HL-60 (cell line): ENCODE data around the gene AGER.

ENCODE experiments used
- GABPA ChIP-seq: IDR thresholded peaks from 2 replicates; pipeline ENCODE4 v1.6.1; 2012; ENCODE audit warnings: low read depth
- POLR2AphosphoS5 ChIP-seq: IDR thresholded peaks from 2 replicates; pipeline ENCODE4 v1.6.1; 2012; ENCODE audit warnings: low read depth
- SPI1 ChIP-seq: IDR thresholded peaks from 2 replicates; pipeline ENCODE4 v1.6.1; 2012; ENCODE audit warnings: low read depth, mild to moderate bottlenecking, borderline replicate concordance
- TF ChIP-seq, protein P1 (sequence below): IDR thresholded peaks from one replicate; pipeline ENCODE4 v1.5.1; 2011; ENCODE audit warnings: low read length, control low read depth, inconsistent platforms; ENCODE audit not compliant: insufficient read depth
- TF ChIP-seq, protein P2 (sequence below): IDR thresholded peaks from 2 replicates; pipeline ENCODE4 v1.6.1; 2012; ENCODE audit warnings: low read depth; ENCODE audit not compliant: insufficient replicate concordance

DNA sequence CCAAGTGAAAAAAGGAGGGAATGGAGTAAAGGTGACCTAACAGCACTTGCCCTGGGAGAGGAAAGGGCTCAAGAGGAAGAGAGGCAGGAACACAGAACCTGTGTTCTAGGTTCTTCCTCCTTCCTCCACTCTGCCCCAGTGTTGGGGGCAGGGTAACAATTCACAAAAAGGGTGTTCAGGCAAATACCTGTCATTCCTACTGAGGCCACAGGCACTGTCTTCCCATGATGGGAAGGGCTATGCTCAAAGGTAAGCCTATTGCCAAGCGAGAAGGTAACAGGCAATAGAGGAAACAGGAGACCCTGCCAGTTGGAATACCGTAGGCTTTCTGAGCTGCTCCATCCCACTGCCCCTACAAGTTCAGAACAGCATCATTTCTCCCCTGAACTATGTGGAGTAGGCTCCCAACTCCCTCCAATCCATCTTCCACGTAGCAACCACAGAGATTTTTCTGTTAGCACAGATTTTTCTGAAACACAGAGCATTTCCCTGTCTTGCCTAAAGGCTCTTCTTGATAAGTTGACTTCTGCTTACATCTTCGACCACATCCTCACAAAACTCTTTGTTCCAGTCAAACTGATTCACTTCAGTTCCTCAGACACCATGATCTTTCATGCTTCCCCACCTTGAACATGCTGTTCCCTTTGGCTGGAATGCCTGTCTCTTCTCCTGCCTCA lies 10.9 kb downstream of the AGER start:
- TF ChIP-seq, protein P1, sequence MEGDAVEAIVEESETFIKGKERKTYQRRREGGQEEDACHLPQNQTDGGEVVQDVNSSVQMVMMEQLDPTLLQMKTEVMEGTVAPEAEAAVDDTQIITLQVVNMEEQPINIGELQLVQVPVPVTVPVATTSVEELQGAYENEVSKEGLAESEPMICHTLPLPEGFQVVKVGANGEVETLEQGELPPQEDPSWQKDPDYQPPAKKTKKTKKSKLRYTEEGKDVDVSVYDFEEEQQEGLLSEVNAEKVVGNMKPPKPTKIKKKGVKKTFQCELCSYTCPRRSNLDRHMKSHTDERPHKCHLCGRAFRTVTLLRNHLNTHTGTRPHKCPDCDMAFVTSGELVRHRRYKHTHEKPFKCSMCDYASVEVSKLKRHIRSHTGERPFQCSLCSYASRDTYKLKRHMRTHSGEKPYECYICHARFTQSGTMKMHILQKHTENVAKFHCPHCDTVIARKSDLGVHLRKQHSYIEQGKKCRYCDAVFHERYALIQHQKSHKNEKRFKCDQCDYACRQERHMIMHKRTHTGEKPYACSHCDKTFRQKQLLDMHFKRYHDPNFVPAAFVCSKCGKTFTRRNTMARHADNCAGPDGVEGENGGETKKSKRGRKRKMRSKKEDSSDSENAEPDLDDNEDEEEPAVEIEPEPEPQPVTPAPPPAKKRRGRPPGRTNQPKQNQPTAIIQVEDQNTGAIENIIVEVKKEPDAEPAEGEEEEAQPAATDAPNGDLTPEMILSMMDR = no peak
- no peak for TF ChIP-seq POLR2AphosphoS5
- TF ChIP-seq SPI1 = no peak
- TF ChIP-seq GABPA = no peak
- TF ChIP-seq, protein P2, sequence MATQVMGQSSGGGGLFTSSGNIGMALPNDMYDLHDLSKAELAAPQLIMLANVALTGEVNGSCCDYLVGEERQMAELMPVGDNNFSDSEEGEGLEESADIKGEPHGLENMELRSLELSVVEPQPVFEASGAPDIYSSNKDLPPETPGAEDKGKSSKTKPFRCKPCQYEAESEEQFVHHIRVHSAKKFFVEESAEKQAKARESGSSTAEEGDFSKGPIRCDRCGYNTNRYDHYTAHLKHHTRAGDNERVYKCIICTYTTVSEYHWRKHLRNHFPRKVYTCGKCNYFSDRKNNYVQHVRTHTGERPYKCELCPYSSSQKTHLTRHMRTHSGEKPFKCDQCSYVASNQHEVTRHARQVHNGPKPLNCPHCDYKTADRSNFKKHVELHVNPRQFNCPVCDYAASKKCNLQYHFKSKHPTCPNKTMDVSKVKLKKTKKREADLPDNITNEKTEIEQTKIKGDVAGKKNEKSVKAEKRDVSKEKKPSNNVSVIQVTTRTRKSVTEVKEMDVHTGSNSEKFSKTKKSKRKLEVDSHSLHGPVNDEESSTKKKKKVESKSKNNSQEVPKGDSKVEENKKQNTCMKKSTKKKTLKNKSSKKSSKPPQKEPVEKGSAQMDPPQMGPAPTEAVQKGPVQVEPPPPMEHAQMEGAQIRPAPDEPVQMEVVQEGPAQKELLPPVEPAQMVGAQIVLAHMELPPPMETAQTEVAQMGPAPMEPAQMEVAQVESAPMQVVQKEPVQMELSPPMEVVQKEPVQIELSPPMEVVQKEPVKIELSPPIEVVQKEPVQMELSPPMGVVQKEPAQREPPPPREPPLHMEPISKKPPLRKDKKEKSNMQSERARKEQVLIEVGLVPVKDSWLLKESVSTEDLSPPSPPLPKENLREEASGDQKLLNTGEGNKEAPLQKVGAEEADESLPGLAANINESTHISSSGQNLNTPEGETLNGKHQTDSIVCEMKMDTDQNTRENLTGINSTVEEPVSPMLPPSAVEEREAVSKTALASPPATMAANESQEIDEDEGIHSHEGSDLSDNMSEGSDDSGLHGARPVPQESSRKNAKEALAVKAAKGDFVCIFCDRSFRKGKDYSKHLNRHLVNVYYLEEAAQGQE = no peak
